ENCODE data around the gene SAMD4B. TPM values are rescaled to one million over a fixed set of nuclear protein-coding genes. Genes with fewer than 3 reads are reported as not detected.

SAMD4B gene
- total and polyA plus RNA-seq, 9 of the 15 experiments (the other 6 are each of a cell fraction or from before 2014, with no cell fraction given), result 3.4 to 90.5 (median 38.0) TPM

DNA sequence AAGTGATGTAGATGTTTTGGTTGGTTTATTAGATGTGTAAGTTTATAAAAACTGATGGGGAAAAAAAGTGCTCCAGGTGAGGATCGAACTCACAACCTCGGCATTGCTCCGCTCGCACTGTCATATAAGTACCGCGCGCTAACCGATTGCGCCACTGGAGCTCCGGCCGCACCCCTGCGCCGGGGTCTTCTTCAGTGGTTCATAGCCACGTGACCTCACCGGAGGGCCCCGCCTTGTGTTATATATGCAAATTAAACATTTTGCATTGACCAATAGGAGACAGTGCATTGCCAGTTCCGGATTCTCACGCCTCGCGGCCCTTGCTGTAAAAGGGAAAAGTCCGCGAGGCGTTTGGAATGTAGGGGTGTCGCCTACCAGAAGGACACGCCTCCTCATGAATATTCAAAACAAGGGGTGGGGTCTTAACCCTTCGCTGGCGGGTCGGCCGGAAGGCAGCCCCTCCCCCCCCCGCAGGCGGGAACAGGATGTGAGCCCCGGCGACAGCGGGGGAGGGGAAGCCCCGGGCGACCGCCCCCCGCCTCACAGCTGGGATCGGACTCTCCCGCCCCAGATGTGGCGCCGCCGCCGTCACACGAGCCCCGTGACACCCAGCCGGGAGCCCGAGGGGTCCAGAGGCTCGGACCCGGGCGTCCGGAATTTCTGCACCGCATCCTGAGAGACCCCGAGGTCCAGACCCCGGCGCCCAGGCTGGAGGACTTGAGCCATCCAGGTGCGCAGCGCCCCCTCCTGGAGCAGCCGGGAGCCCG, 70.1 kb downstream of the SAMD4B start, which contains the start of gene PLEKHG2:
Gene PLEKHG2 (plus strand): TSS at position 570 of the 767 bp plus-strand sequence. CDS start 1,418 bp downstream, outside the sequence.
- Histone ChIP-seq H4K20me1 (replicated peaks; ENCODE audit: control insufficient read depth, insufficient read depth, low read length) (peaks cover 4% of the 10 kb centered on the region; the same call in 1 of the 2 replicates), H3K9ac (ENCODE audit: insufficient read depth in 1 of 2, low read depth in 2 of 2, low read length in 2 of 2) (peak within 1 kb of the TSS; percentile 86 to 97), H3K79me2 (ENCODE audit: control insufficient read depth, insufficient read depth, low read length) (peaks cover 56% of the 10 kb centered on the region), H3K9me1 (ENCODE audit: control insufficient read depth, insufficient read depth, low read length) (no peaks in the 10 kb centered on the region), H3K27me3 (ENCODE audit: control insufficient read depth in 2 of 2, insufficient read depth in 2 of 2, low read length in 2 of 2) (no peaks in the 10 kb centered on the region), H3K4me2 (ENCODE audit: insufficient read depth, low read length) (peak within 1 kb of the TSS; percentile 77), H3K4me3 (peak within 1 kb of the TSS; percentile 71), H3K9me3 (replicated peaks; ENCODE audit: control insufficient read depth, insufficient read depth, low read depth, low read length) (no peaks in the 10 kb centered on the region), H3K36me3 (ENCODE audit: control insufficient read depth, insufficient read depth, low read length) (peaks cover 24% of the 10 kb centered on the region; the same call in 2 of the 3 replicates), H2AFZ (ENCODE audit: low read depth, low read length) (peak within 1 kb of the TSS; percentile 78), H3K27ac (ENCODE audit: extremely low read depth, low read depth, low read length) (peak within 1 kb of the TSS; percentile 98), H3K4me1 (replicated peaks in 1 of 2; ENCODE audit: control insufficient read depth in 2 of 2, insufficient read depth in 2 of 2, low read length in 2 of 2) (peaks cover 39 to 77% of the 10 kb centered on the region in 2 experiments)
- under 1% methylated on average over 46 of the region's 60 CpGs for WGBS (ENCODE audit: insufficient coverage, low coverage, missing lambda C conversion rate)
- intact Hi-C loops (cut with micrococcal nuclease) (loop anchor here (1.0 to 5.0 kb wide), 3 partner anchors 15 to 290 kb away; no protein-coding TSS in a partner anchor), in situ Hi-C loops (cut with MboI) (no loop called here)
- DNase-seq (ENCODE audit: extremely low read depth in 1 of 4, low spot score in 3 of 4) (peak; percentile 92 to 99 (median 94)), FAIRE-seq (peak; percentile 99), ATAC-seq (peak; percentile 83)
- POLR2A ChIA-PET, result interaction anchor here (0.6 to 1.4 kb wide), 5 partner anchors 11 to 24 kb away, joined by 3 to 8 read pairs (median 4); partner anchors contain the start of genes MED29, PAF1 and RPS16
- CTCF ChIA-PET (ENCODE audit: low intra/inter-chr PET ratio), result interaction anchor here (0.6 to 3.7 kb wide), 10 partner anchors 10 to 482 kb away, joined by 3 to 74 read pairs (median 4); no protein-coding TSS in a partner anchor
- BruUV-seq (replicated peaks), result no TSS peak
- no peak for TF ChIP-seq HDAC3 (IDR thresholded peaks at IDR 0.05; ENCODE audit: borderline replicate concordance, partially characterized antibody)
- TF ChIP-seq, protein P1, sequence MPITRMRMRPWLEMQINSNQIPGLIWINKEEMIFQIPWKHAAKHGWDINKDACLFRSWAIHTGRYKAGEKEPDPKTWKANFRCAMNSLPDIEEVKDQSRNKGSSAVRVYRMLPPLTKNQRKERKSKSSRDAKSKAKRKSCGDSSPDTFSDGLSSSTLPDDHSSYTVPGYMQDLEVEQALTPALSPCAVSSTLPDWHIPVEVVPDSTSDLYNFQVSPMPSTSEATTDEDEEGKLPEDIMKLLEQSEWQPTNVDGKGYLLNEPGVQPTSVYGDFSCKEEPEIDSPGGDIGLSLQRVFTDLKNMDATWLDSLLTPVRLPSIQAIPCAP (CRISPR knock-in tag; IDR thresholded peaks at IDR 0.05; ENCODE audit: borderline replicate concordance), result no peak
- TF ChIP-seq, protein P2, sequence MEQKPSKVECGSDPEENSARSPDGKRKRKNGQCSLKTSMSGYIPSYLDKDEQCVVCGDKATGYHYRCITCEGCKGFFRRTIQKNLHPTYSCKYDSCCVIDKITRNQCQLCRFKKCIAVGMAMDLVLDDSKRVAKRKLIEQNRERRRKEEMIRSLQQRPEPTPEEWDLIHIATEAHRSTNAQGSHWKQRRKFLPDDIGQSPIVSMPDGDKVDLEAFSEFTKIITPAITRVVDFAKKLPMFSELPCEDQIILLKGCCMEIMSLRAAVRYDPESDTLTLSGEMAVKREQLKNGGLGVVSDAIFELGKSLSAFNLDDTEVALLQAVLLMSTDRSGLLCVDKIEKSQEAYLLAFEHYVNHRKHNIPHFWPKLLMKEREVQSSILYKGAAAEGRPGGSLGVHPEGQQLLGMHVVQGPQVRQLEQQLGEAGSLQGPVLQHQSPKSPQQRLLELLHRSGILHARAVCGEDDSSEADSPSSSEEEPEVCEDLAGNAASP (IDR thresholded peaks at IDR 0.05), result no peak
- TF ChIP-seq CTBP1 (IDR thresholded peaks at IDR 0.05; ENCODE audit: borderline replicate concordance), result 0 out of 2 replicates have a peak, but pooled peaks have one; percentile 50
- TF ChIP-seq, protein P3, sequence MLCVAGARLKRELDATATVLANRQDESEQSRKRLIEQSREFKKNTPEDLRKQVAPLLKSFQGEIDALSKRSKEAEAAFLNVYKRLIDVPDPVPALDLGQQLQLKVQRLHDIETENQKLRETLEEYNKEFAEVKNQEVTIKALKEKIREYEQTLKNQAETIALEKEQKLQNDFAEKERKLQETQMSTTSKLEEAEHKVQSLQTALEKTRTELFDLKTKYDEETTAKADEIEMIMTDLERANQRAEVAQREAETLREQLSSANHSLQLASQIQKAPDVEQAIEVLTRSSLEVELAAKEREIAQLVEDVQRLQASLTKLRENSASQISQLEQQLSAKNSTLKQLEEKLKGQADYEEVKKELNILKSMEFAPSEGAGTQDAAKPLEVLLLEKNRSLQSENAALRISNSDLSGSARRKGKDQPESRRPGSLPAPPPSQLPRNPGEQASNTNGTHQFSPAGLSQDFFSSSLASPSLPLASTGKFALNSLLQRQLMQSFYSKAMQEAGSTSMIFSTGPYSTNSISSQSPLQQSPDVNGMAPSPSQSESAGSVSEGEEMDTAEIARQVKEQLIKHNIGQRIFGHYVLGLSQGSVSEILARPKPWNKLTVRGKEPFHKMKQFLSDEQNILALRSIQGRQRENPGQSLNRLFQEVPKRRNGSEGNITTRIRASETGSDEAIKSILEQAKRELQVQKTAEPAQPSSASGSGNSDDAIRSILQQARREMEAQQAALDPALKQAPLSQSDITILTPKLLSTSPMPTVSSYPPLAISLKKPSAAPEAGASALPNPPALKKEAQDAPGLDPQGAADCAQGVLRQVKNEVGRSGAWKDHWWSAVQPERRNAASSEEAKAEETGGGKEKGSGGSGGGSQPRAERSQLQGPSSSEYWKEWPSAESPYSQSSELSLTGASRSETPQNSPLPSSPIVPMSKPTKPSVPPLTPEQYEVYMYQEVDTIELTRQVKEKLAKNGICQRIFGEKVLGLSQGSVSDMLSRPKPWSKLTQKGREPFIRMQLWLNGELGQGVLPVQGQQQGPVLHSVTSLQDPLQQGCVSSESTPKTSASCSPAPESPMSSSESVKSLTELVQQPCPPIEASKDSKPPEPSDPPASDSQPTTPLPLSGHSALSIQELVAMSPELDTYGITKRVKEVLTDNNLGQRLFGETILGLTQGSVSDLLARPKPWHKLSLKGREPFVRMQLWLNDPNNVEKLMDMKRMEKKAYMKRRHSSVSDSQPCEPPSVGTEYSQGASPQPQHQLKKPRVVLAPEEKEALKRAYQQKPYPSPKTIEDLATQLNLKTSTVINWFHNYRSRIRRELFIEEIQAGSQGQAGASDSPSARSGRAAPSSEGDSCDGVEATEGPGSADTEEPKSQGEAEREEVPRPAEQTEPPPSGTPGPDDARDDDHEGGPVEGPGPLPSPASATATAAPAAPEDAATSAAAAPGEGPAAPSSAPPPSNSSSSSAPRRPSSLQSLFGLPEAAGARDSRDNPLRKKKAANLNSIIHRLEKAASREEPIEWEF (CRISPR knock-in tag; IDR thresholded peaks at IDR 0.05), result no peak; the same call in 1 of the 2 replicates
- peak; percentile 52 for TF ChIP-seq SMC3 (conservative IDR thresholded peaks at IDR 0.05; ENCODE audit: insufficient read depth, low read depth, low read length)
- TF ChIP-seq HDAC8 (tag; IDR thresholded peaks at IDR 0.05), result no peak
- no peak for TF ChIP-seq ARID2 (IDR thresholded peaks at IDR 0.05)
- no peak for TF ChIP-seq HSF4 (CRISPR knock-in tag; IDR thresholded peaks at IDR 0.05; ENCODE audit: borderline replicate concordance)
- TF ChIP-seq TCF7 (IDR thresholded peaks at IDR 0.05; ENCODE audit: borderline replicate concordance), result peak; percentile 78; the same call in 1 of the 2 replicates
- TF ChIP-seq LEF1 (IDR thresholded peaks at IDR 0.05), result peak; percentile 19; the same call in 1 of the 2 replicates
- peak; percentile 79 for TF ChIP-seq ZKSCAN1 (IDR thresholded peaks at IDR 0.05; ENCODE audit: low read depth, low read length)
- TF ChIP-seq KLF6 (CRISPR knock-in tag; IDR thresholded peaks at IDR 0.05; ENCODE audit: borderline replicate concordance), result peak; percentile 73; the same call in 1 of the 2 replicates

All from K562 (cell line).